Naive thymus-derived CD8-positive, alpha-beta T cell (primary cell): ENCODE measurements around the gene LTBP3. TPM values are rescaled to one million over a fixed set of nuclear protein-coding genes. Genes with fewer than 3 reads are reported as not detected.
A peak's percentile ranks its signal among the peaks of the same experiment; 100 is the strongest.

Source experiments
- ATAC-seq, 2 donors: fragments of 150-1000 bp; cut with Tn5 transposase in 1 of 2; sonication (Bioruptor Pico), chemical (Tn5 transposase) in 1 of 2; 1 replicate in 1 of 2; 2 replicates in 1 of 2; pipeline ENCODE4 v1.10.0; 2021; ENCODE audit warnings: mild to moderate bottlenecking in 2 of 2, moderate library complexity in 2 of 2
- POLR2A ChIA-PET: fragments of 350-600 bp; sonication (Branson Sonifier 250); formaldehyde crosslinking; loops from one replicate; lab custom pipeline; 2021; ENCODE audit warnings: antibody characterized with exemption; lab: Charles Lee
- DNase-seq, 10 donors: peaks; one replicate each; pipeline versions ENCODE4 v3.0.0 to v3.0.0-alpha.2; 2020 to 2022
- H3K27ac Mint-ChIP-seq, 10 donors: one replicate each; pipeline ENCODE4 v1.8.0; 2020 to 2022; ENCODE audit warnings: mild to moderate bottlenecking in 10 of 10, mixed read lengths in 10 of 10, moderate library complexity in 4 of 10, inconsistent platforms in 1 of 10
- H3K27me3 Mint-ChIP-seq, 5 donors: one replicate each; pipeline ENCODE4 v1.8.0; 2021 to 2022; ENCODE audit warnings: mixed read lengths in 5 of 5
- H3K36me3 Mint-ChIP-seq, 3 donors: one replicate each; pipeline ENCODE4 v1.8.0; 2020 to 2022; ENCODE audit warnings: mixed read lengths in 3 of 3, mild to moderate bottlenecking in 2 of 3, inconsistent platforms in 1 of 3
- H3K4me1 Mint-ChIP-seq, 4 donors: one replicate each; pipeline ENCODE4 v1.8.0; 2021 to 2022; ENCODE audit warnings: mixed read lengths in 4 of 4
- H3K4me3 Mint-ChIP-seq, 10 donors: one replicate each; pipeline ENCODE4 v1.8.0; 2020 to 2022; ENCODE audit warnings: mild to moderate bottlenecking in 10 of 10, mixed read lengths in 10 of 10, moderate library complexity in 6 of 10, inconsistent platforms in 1 of 10
- H3K9me3 Mint-ChIP-seq, 9 donors: one replicate each; pipeline ENCODE4 v1.8.0; 2020 to 2022; ENCODE audit warnings: mixed read lengths in 9 of 9, mild to moderate bottlenecking in 3 of 9, inconsistent platforms in 1 of 9, moderate library complexity in 1 of 9
- polyA plus RNA-seq, 3 donors: library from polyadenylated mRNA; unstranded; fragments of 300-500 nt; fragmentation: Illumina TruSeq; gene quantifications; one replicate each; pipeline ENCODE4 v1.2.3, GENCODE V29; 2021
- total RNA-seq, 8 experiments: library from RNA in 2 of 8; stranded (reverse) in 2 of 8; gene quantifications; one replicate each; pipeline ENCODE4 v1.2.3 and lab custom pipeline; 2021 to 2026

The LTBP3 gene
- total and polyA plus RNA-seq, 5 experiments from 2014 or later: 7.3 to 261 (median 35.0) TPM

DNA sequence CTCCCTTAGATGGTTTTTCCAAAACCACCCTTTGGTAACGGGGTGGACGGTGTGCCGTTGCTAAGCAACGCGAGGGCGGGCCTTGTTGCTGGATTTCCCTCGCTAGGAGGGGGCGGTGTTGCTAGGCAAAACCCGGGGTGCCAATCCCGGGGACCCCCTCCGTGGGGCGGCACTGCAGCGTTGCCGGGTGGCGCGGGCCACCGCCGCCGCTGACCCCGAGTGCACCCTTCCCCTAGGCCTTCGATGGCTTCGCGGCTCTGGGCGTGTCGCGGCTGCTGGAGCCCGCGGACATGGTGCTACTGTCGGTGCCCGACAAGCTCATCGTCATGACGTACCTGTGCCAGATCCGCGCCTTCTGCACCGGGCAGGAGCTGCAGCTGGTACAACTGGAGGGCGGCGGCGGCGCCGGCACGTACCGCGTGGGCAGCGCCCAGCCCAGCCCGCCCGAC is 26.6 kb upstream of the LTBP3 start:
- H3K4me1 Mint-ChIP-seq: peaks cover 22 to 50% (median 33%) of the 10 kb centered on the region in 4 donors
- H3K9me3 Mint-ChIP-seq: no peaks in the 10 kb centered on the region

GRCh38 chr11:65584106-65584505 is 25.9 kb upstream of the LTBP3 start:
- Mint-ChIP-seq H3K27me3 (no peaks in the 10 kb centered on the region), H3K4me3 (no peak overlapping the region), H3K4me1 (peaks cover 22 to 45% (median 33%) of the 10 kb centered on the region in 4 donors), H3K9me3 (no peaks in the 10 kb centered on the region), H3K27ac (peak overlapping the region in 6 of 10 donors; percentile 24 to 60 (median 48)), H3K36me3 (peaks cover 0 to 45% (median 3%) of the 10 kb centered on the region in 3 donors)
- POLR2A ChIA-PET: interaction anchor here (0.6 to 11.7 kb wide), 3 partner anchors 9 to 42 kb away, joined by 3 to 139 read pairs (median 4); partner anchors contain the start of genes EHBP1L1 and FAM89B
- ATAC-seq (no peak), DNase-seq (no peak)

More for the DNA sequence above, 26.6 kb upstream of the LTBP3 start:
- Mint-ChIP-seq H3K36me3 (peaks cover 0 to 41% (median 3%) of the 10 kb centered on the region in 3 donors), H3K4me3 (no peak overlapping the region), H3K27ac (peak overlapping the region in 2 of 10 donors; percentile 49 to 60), H3K27me3 (no peaks in the 10 kb centered on the region)
- POLR2A ChIA-PET: interaction anchor here (11.7 kb wide), 1 partner anchor 10 kb away, joined by 139 read pairs; the partner anchor contains the start of genes EHBP1L1 and FAM89B
- no peak for DNase-seq
- no peak for ATAC-seq

- Mint-ChIP-seq H3K36me3 (peaks cover 0 to 43% (median 3%) of the 10 kb centered on the region in 3 donors), H3K27ac (peak overlapping the region in 5 of 10 donors; percentile 37 to 91 (median 61))
These were observed 25.4 kb upstream of the LTBP3 start for GRCh38 chr11:65583589-65583988.

GRCh38 chr11:65581928-65582327 is 23.8 kb upstream of the LTBP3 start:
- DNase-seq: no peak
- H3K4me1 Mint-ChIP-seq: peaks cover 22 to 49% (median 31%) of the 10 kb centered on the region in 4 donors
- no peak overlapping the region for H3K4me3 Mint-ChIP-seq
- POLR2A ChIA-PET: interaction anchor here (1.0 to 1.4 kb wide), 4 partner anchors 13 to 83 kb away, joined by 3 to 4 read pairs (median 3); partner anchors contain the start of gene MALAT1
- H3K9me3 Mint-ChIP-seq: no peaks in the 10 kb centered on the region
- ATAC-seq: no peak
- peak overlapping the region in 8 of 10 donors; percentile 14 to 91 (median 50) for H3K27ac Mint-ChIP-seq
- peaks cover 0 to 43% (median 3%) of the 10 kb centered on the region in 3 donors for H3K36me3 Mint-ChIP-seq
- no peaks in the 10 kb centered on the region for H3K27me3 Mint-ChIP-seq

More at GRCh38 chr11:65583589-65583988, 25.4 kb upstream of the LTBP3 start:
- H3K9me3 Mint-ChIP-seq: no peaks in the 10 kb centered on the region
- POLR2A ChIA-PET: interaction anchor here (0.6 to 11.7 kb wide), 3 partner anchors 8 to 41 kb away, joined by 3 to 139 read pairs (median 4); partner anchors contain the start of genes EHBP1L1 and FAM89B
- ATAC-seq (no peak), DNase-seq (no peak)
- no peak overlapping the region for H3K4me3 Mint-ChIP-seq
- H3K27me3 Mint-ChIP-seq: no peaks in the 10 kb centered on the region
- H3K4me1 Mint-ChIP-seq: peaks cover 21 to 45% (median 30%) of the 10 kb centered on the region in 4 donors

- DNase-seq (no peak), ATAC-seq (no peak)
- peaks cover 0 to 36% (median 3%) of the 10 kb centered on the region in 3 donors for H3K36me3 Mint-ChIP-seq
- H3K9me3 Mint-ChIP-seq: no peaks in the 10 kb centered on the region
- peaks cover 23 to 49% (median 30%) of the 10 kb centered on the region in 4 donors for H3K4me1 Mint-ChIP-seq
- H3K27me3 Mint-ChIP-seq: no peaks in the 10 kb centered on the region
- POLR2A ChIA-PET: interaction anchor here (1.2 to 1.4 kb wide), 2 partner anchors 32 to 40 kb away, joined by 3 read pairs; no protein-coding TSS in a partner anchor
- no peak overlapping the region for H3K4me3 Mint-ChIP-seq
- H3K27ac Mint-ChIP-seq: peak overlapping the region in 4 of 10 donors; percentile 41 to 75 (median 54)
These were observed 22.6 kb upstream of the LTBP3 start for GRCh38 chr11:65580756-65581155.

DNA sequence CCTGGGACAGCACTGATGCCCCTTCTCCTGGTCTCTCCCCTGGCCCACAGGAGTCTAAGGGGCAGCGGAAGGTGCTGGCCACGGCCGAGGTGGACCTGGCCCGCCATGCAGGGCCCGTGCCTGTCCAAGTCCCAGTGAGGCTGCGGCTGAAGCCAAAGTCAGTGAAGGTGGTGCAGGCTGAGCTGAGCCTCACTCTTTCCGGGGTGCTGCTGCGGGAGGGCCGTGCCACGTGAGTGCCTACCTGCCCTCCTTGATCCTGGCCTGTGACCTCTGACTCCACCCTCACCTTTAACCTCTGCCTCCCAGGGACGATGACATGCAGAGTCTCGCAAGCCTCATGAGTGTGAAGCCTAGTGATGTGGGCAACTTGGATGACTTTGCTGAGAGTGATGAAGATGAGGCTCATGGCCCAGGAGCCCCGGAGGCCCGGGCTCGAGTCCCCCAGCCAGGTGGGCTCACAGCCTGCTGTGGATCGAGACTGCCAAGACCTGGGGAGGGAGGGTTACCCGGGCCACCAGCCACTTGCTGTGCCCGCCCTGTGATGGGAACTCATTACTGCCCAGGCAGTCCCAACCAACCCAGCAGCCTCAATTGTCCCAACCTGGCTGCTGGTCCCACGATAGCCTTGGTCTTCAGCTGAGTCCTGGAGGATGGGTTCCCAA is 22.0 kb upstream of the LTBP3 start:
- no peak for DNase-seq
- H3K4me1 Mint-ChIP-seq: peaks cover 26 to 54% (median 34%) of the 10 kb centered on the region in 4 donors

GRCh38 chr11:65579291-65579690 is 21.1 kb upstream of the LTBP3 start:
- H3K4me3 Mint-ChIP-seq: peak overlapping the region in 3 of 10 donors; percentile 7 to 33 (median 30)
- peak overlapping the region in 4 of 10 donors; percentile 8 to 53 (median 32) for H3K27ac Mint-ChIP-seq
- peaks cover 0 to 34% (median 3%) of the 10 kb centered on the region in 3 donors for H3K36me3 Mint-ChIP-seq
- ATAC-seq (no peak), DNase-seq (no peak)
- peaks cover 30 to 60% (median 38%) of the 10 kb centered on the region in 4 donors for H3K4me1 Mint-ChIP-seq
- no peaks in the 10 kb centered on the region for H3K9me3 Mint-ChIP-seq
- POLR2A ChIA-PET: interaction anchor here (0.8 to 8.5 kb wide), 3 partner anchors 10 to 77 kb away, joined by 3 to 139 read pairs (median 4); partner anchors contain the start of gene KCNK7
- H3K27me3 Mint-ChIP-seq: no peaks in the 10 kb centered on the region

More for the DNA sequence above, 22.0 kb upstream of the LTBP3 start:
- H3K4me3 Mint-ChIP-seq: no peak overlapping the region
- no peaks in the 10 kb centered on the region for H3K27me3 Mint-ChIP-seq
- H3K27ac Mint-ChIP-seq: peak overlapping the region in 5 of 10 donors; percentile 3 to 69 (median 57)
- POLR2A ChIA-PET: interaction anchor here (1.2 kb wide), 1 partner anchor 16 kb away, joined by 4 read pairs; the partner anchor contains the start of gene KCNK7
- H3K36me3 Mint-ChIP-seq: peaks cover 0 to 36% (median 3%) of the 10 kb centered on the region in 3 donors
- no peak for ATAC-seq
- H3K9me3 Mint-ChIP-seq: no peaks in the 10 kb centered on the region

- peaks cover 0 to 31% (median 3%) of the 10 kb centered on the region in 3 donors for H3K36me3 Mint-ChIP-seq
- H3K4me1 Mint-ChIP-seq: peaks cover 33 to 64% (median 39%) of the 10 kb centered on the region in 4 donors
- POLR2A ChIA-PET: interaction anchor here (8.5 kb wide), 1 partner anchor 10 kb away, joined by 139 read pairs; no protein-coding TSS in a partner anchor
- DNase-seq: no peak
- H3K9me3 Mint-ChIP-seq: no peaks in the 10 kb centered on the region
- peak overlapping the region; percentile 53 to 90 (median 80) for H3K27ac Mint-ChIP-seq
- peak overlapping the region; percentile 59 to 99 (median 72) for H3K4me3 Mint-ChIP-seq
- ATAC-seq: no peak
- no peaks in the 10 kb centered on the region for H3K27me3 Mint-ChIP-seq
These were observed 20.5 kb upstream of the LTBP3 start for GRCh38 chr11:65578667-65579066.

GRCh38 chr11:65578134-65578533 is 20.0 kb upstream of the LTBP3 start:
- DNase-seq (no peak), ATAC-seq (no peak)
- peak overlapping the region; percentile 59 to 99 (median 74) for H3K4me3 Mint-ChIP-seq
- H3K4me1 Mint-ChIP-seq: peaks cover 30 to 65% (median 42%) of the 10 kb centered on the region in 4 donors
- no peaks in the 10 kb centered on the region for H3K9me3 Mint-ChIP-seq
- H3K27ac Mint-ChIP-seq: peak overlapping the region; percentile 53 to 90 (median 80)
- peaks cover 0 to 28% (median 1%) of the 10 kb centered on the region in 3 donors for H3K36me3 Mint-ChIP-seq
- no peaks in the 10 kb centered on the region for H3K27me3 Mint-ChIP-seq
- POLR2A ChIA-PET: interaction anchor here (0.6 to 8.5 kb wide), 3 partner anchors 11 to 82 kb away, joined by 5 to 139 read pairs (median 10); no protein-coding TSS in a partner anchor

GRCh38 chr11:65577756-65578109 is 19.6 kb upstream of the LTBP3 start:
- peak overlapping the region in 9 of 10 donors; percentile 53 to 90 (median 80) for H3K27ac Mint-ChIP-seq
- peak overlapping the region; percentile 59 to 99 (median 74) for H3K4me3 Mint-ChIP-seq
- no peaks in the 10 kb centered on the region for H3K9me3 Mint-ChIP-seq
- H3K4me1 Mint-ChIP-seq: peaks cover 28 to 65% (median 44%) of the 10 kb centered on the region in 4 donors
- POLR2A ChIA-PET: interaction anchor here (0.6 to 9.6 kb wide), 8 partner anchors 11 to 83 kb away, joined by 4 to 260 read pairs (median 12); partner anchors contain the start of genes MAP3K11, PCNX3 and SCYL1
- H3K36me3 Mint-ChIP-seq: peaks cover 0 to 24% (median 0%) of the 10 kb centered on the region in 3 donors
- DNase-seq: no peak
- ATAC-seq: no peak
- no peaks in the 10 kb centered on the region for H3K27me3 Mint-ChIP-seq

DNA sequence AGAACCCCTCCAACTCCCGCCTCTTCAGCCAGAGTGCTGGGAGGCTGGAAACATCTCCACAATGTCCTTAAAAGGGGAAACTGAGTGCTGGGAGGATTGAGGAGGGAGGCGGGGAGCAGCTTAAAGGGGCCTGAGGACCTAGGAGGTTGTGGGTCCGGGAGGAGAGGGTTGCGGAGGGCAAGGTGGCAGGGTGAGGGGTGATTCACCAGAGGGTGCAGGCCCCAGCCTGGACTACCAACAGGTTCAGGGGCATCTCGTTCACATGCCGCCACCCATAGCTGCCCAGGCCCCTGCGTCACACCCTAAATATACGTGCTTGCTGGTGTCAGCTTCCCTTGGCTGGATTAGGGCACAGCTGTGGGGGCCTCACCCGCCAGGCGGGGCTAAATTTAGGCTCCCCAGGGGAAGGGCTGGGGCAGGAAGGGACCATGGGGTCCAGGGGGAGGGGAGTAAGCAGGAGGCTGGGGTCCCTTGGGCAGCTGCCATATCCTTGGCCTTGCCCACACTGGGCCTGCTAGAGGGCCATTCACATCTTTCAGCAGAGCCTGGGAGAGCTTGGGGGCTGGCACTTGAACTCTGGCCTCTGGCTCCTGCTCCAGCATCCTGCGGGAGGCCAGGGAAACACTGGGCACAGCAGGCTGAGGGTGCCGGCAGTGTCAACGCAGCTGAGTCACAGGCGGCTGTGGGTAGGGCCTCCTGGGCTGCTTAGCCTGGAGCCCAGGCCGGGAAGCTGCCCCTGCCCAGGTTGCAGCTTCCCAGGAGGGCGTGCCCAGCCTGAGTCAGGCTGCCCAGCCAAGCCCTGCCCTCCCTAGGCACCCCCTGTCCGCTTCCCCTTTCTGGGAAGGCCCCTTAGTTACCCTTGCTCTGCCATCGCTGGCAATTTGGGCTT is 19.0 kb upstream of the LTBP3 start:
- no peaks in the 10 kb centered on the region for H3K9me3 Mint-ChIP-seq
- ATAC-seq: no peak

More for the DNA sequence above, 19.0 kb upstream of the LTBP3 start:
- Mint-ChIP-seq H3K27me3 (no peaks in the 10 kb centered on the region), H3K27ac (peak overlapping the region; percentile 63 to 93 (median 87)), H3K4me1 (peaks cover 25 to 64% (median 46%) of the 10 kb centered on the region in 4 donors), H3K36me3 (peaks cover 0 to 21% (median 0%) of the 10 kb centered on the region in 3 donors), H3K4me3 (peak overlapping the region; percentile 81 to 99 (median 86))
- POLR2A ChIA-PET: interaction anchor here (0.6 to 9.6 kb wide), 21 partner anchors 11 to 818 kb away, joined by 3 to 260 read pairs (median 7); partner anchors contain the start of genes KAT5, LTBP3, MALAT1 and MAP3K11
- DNase-seq: peak in 5 of 10 donors; percentile 18 to 67 (median 29)
